Stimulated activated CD4-positive, alpha-beta T cell treated with anti-CD3 and anti-CD28 coated beads, Interleukin-4, amount 100 ng/mL, for 4 hours (primary cell): ENCODE data around the gene ANKRD12.
"Not testable (repeated sequence)": the region's sequence is repeated elsewhere in the genome, so short reads cannot be mapped to it uniquely, and the experiment has no call there.

Experiments
- DNase-seq, 2 experiments: peaks; one replicate each; pipeline ENCODE4 v3.0.0-alpha.2; 2020

Gene ANKRD12

GRCh38 chr18:9234528-9234927 lies 97.9 kb downstream of the ANKRD12 start:
- DNase-seq: no peak

- DNase-seq: no peak
Measured at GRCh38 chr18:9237981-9238380, 101.4 kb downstream of the ANKRD12 start.

- no peak for DNase-seq
Measured at GRCh38 chr18:9239720-9240119, 103.1 kb downstream of the ANKRD12 start.

GRCh38 chr18:9240270-9240669 lies 103.7 kb downstream of the ANKRD12 start:
- DNase-seq: no peak

- no peak for DNase-seq
Measured at GRCh38 chr18:9243029-9243428, 106.4 kb downstream of the ANKRD12 start.

GRCh38 chr18:9244376-9244775 lies 107.8 kb downstream of the ANKRD12 start:
- DNase-seq: no peak

GRCh38 chr18:9248661-9249060 lies 112.1 kb downstream of the ANKRD12 start:
- DNase-seq: no peak

GRCh38 chr18:9249254-9249653 lies 112.7 kb downstream of the ANKRD12 start:
- no peak for DNase-seq

- DNase-seq: no peak
Measured at GRCh38 chr18:9259173-9259572, 122.6 kb downstream of the ANKRD12 start.

GRCh38 chr18:9260388-9261380 lies 124.1 kb downstream of the ANKRD12 start:
- DNase-seq: no peak

- no peak for DNase-seq
Measured at GRCh38 chr18:9263264-9263663, 126.7 kb downstream of the ANKRD12 start.

- not testable (repeated sequence) for DNase-seq
Measured at GRCh38 chr18:9264797-9265196, 128.2 kb downstream of the ANKRD12 start.

GRCh38 chr18:9273221-9273620 lies 136.6 kb downstream of the ANKRD12 start:
- no peak for DNase-seq

GRCh38 chr18:9275890-9276289 lies 139.3 kb downstream of the ANKRD12 start:
- DNase-seq: no peak

- no peak for DNase-seq
Measured at GRCh38 chr18:9278028-9278427, 141.4 kb downstream of the ANKRD12 start.

GRCh38 chr18:9280849-9281248 lies 144.3 kb downstream of the ANKRD12 start:
- DNase-seq: no peak

- DNase-seq: no peak
Measured at GRCh38 chr18:9281780-9282179, 145.2 kb downstream of the ANKRD12 start.

- DNase-seq: no peak
Measured at GRCh38 chr18:9283791-9284190, 147.2 kb downstream of the ANKRD12 start.

GRCh38 chr18:9285604-9286003 lies 149.0 kb downstream of the ANKRD12 start:
- DNase-seq: no peak

GRCh38 chr18:9287036-9287435 lies 150.5 kb downstream of the ANKRD12 start:
- DNase-seq: no peak

GRCh38 chr18:9289698-9290097 lies 153.1 kb downstream of the ANKRD12 start:
- DNase-seq: no peak

GRCh38 chr18:9290156-9290555 lies 153.6 kb downstream of the ANKRD12 start:
- DNase-seq: no peak

- DNase-seq: no peak
Measured at GRCh38 chr18:9292047-9292446, 155.5 kb downstream of the ANKRD12 start.

GRCh38 chr18:9293948-9294347 lies 157.4 kb downstream of the ANKRD12 start:
- no peak for DNase-seq
